Measurements from ENCODE around the gene DNAJA4. TPM values are rescaled to one million over a fixed set of nuclear protein-coding genes. Genes with fewer than 3 reads are reported as not detected.

DNAJA4 gene
- total and polyA plus RNA-seq, 8 donors = 11.4 to 53.6 (median 30.3) TPM; not detected in 1

DNA sequence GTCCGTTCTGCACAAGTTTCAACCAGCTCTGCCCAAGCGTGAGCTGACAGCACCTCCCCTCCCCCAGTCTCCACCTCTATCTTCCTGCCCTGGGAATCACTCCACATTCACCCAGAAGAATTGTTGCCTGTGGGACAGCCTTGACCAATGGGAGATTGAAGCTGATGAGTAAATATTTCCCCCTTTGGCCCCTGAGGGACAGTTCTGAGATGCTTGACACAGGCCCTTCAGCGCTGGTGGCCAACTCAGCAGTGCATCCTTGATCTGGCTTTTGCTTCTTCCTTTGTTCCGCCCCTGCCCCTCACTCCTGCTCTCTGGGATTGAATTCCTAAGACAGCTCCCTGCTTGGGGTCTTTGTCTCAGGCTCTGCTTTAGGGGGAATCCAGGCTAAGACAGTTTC is 48.2 kb downstream of the DNAJA4 start:
- H3K9me3 ChIP-seq = no peaks in the 10 kb centered on the region
- peaks cover 5 to 17% (median 10%) of the 10 kb centered on the region in 4 donors for H3K4me1 ChIP-seq
- no peaks in the 10 kb centered on the region for H3K36me3 ChIP-seq
- 72 to 92% (median 86%) methylated on average over 4 of the region's 4 CpGs for WGBS, 5 donors
- DNase-seq = no peak
- H3K27ac ChIP-seq = no peak overlapping the region
- intact Hi-C loops (cut with DNase I; ENCODE audit: low total_unique reads) = loop anchor here (5.0 kb wide), 1 partner anchor 110 kb away; no protein-coding TSS in a partner anchor
- TF ChIP-seq POLR2AphosphoS5 (IDR thresholded peaks at IDR 0.05) (no peak), POLR2A (IDR thresholded peaks at IDR 0.05) (no peak)
- TF ChIP-seq, protein P1, sequence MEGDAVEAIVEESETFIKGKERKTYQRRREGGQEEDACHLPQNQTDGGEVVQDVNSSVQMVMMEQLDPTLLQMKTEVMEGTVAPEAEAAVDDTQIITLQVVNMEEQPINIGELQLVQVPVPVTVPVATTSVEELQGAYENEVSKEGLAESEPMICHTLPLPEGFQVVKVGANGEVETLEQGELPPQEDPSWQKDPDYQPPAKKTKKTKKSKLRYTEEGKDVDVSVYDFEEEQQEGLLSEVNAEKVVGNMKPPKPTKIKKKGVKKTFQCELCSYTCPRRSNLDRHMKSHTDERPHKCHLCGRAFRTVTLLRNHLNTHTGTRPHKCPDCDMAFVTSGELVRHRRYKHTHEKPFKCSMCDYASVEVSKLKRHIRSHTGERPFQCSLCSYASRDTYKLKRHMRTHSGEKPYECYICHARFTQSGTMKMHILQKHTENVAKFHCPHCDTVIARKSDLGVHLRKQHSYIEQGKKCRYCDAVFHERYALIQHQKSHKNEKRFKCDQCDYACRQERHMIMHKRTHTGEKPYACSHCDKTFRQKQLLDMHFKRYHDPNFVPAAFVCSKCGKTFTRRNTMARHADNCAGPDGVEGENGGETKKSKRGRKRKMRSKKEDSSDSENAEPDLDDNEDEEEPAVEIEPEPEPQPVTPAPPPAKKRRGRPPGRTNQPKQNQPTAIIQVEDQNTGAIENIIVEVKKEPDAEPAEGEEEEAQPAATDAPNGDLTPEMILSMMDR (IDR thresholded peaks at IDR 0.05) = no peak
- no peak overlapping the region for H3K4me3 ChIP-seq
- H3K27me3 ChIP-seq = peaks cover 0 to 43% (median 0%) of the 10 kb centered on the region in 3 donors

DNA sequence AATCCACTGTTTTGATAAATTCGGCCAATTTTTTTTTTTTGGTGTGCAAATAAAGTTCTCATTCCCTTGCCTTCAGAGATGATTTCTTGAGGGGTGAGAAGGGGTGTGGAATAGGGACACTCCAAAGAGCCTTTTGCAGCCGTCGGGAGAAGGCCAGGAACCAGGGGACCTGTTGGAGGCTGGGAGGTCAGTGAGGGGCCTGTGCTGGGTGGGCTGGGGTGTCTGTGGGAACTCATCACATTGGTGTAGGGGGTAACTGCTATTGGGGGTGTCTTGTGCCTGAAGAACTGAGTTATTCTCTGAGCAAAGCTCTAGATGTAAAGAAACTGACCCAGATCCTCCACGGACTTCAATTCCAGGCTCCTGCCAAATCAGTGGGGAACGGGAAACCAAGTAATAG is 48.6 kb downstream of the DNAJA4 start:
- H3K4me1 ChIP-seq = peaks cover 5 to 17% (median 10%) of the 10 kb centered on the region in 4 donors
- TF ChIP-seq POLR2A (IDR thresholded peaks at IDR 0.05) = no peak
- TF ChIP-seq POLR2AphosphoS5 (IDR thresholded peaks at IDR 0.05) = no peak
- TF ChIP-seq, protein P1 (IDR thresholded peaks at IDR 0.05) = no peak
- TF ChIP-seq EP300 (IDR thresholded peaks at IDR 0.05) = no peak
- H3K27ac ChIP-seq = no peak overlapping the region
- 75 to 84% (median 83%) methylated on average over 5 of the region's 5 CpGs for WGBS, 5 donors
- H3K36me3 ChIP-seq = no peaks in the 10 kb centered on the region
- peaks cover 0 to 42% (median 0%) of the 10 kb centered on the region in 3 donors for H3K27me3 ChIP-seq
- no peaks in the 10 kb centered on the region for H3K9me3 ChIP-seq
- no peak overlapping the region for H3K4me3 ChIP-seq
- intact Hi-C loops (cut with DNase I; ENCODE audit: low total_unique reads) = loop anchor here (5.0 kb wide), 1 partner anchor 109 kb away; no protein-coding TSS in a partner anchor
- DNase-seq = no peak

DNA sequence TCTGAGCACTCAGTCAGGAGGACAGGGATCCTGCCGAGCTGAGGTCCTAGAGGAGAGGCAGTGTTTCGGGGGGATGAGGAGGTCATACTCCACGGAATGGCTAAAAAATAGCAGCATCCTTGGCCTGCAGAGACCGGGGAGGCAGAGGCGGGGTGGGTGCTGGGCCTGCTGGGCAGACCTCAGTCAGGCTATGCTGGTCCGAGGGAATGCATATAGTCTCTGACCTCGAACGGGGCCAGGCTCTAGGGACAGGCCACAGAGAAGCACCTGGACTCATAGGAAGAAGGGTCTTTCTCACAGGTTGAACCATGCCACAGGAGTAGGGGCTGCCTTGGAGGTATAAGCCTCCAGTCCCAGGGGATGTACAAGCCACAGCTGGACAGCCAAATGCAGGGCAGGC is 49.0 kb downstream of the DNAJA4 start:
- H3K27ac ChIP-seq = no peak overlapping the region
- no peaks in the 10 kb centered on the region for H3K36me3 ChIP-seq
- H3K27me3 ChIP-seq = peaks cover 0 to 38% (median 0%) of the 10 kb centered on the region in 3 donors
- no peaks in the 10 kb centered on the region for H3K9me3 ChIP-seq
- intact Hi-C loops (cut with DNase I; ENCODE audit: low total_unique reads) = loop anchor here (5.0 kb wide), 1 partner anchor 109 kb away; no protein-coding TSS in a partner anchor
- H3K4me1 ChIP-seq = peaks cover 5 to 12% (median 10%) of the 10 kb centered on the region in 4 donors
- no peak for DNase-seq
- TF ChIP-seq EP300 (IDR thresholded peaks at IDR 0.05) = no peak
- no peak for TF ChIP-seq POLR2AphosphoS5 (IDR thresholded peaks at IDR 0.05)
- TF ChIP-seq, protein P1 (IDR thresholded peaks at IDR 0.05) = no peak
- no peak overlapping the region for H3K4me3 ChIP-seq
- 73 to 82% (median 79%) methylated on average over 8 of the region's 8 CpGs for WGBS, 5 donors

DNA sequence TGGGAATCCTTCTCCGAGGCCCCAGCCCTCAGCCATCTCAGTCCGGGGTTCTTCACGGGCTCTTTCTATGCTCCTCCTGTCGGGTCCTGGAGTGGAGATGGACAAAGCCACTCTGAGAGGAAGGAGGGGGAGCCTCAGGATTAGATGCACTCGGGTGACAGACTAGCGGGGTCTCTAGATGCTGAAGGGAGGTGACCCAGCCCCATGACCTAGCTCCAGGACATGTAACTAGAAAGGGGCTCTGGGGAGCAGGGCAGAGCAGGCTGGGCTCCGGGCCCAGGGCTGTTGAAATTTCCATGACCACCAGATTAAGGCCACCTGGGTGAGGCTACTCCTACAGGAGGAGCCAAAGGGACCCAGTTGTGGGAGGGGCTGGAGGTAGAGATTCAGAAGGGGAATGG is 49.8 kb downstream of the DNAJA4 start:
- WGBS, 5 donors = 71 to 86% (median 83%) methylated on average over 7 of the region's 7 CpGs
- TF ChIP-seq POLR2AphosphoS5 (IDR thresholded peaks at IDR 0.05) (no peak), POLR2A (IDR thresholded peaks at IDR 0.05) (no peak), EP300 (IDR thresholded peaks at IDR 0.05) (no peak)
- TF ChIP-seq, protein P1 (IDR thresholded peaks at IDR 0.05) = no peak
- peaks cover 5 to 10% (median 8%) of the 10 kb centered on the region in 4 donors for H3K4me1 ChIP-seq
- H3K9me3 ChIP-seq = no peaks in the 10 kb centered on the region
- no peaks in the 10 kb centered on the region for H3K36me3 ChIP-seq
- no peak overlapping the region for H3K4me3 ChIP-seq
- peaks cover 0 to 30% (median 0%) of the 10 kb centered on the region in 3 donors for H3K27me3 ChIP-seq
- H3K27ac ChIP-seq = no peak overlapping the region
- DNase-seq = no peak
- intact Hi-C loops (cut with DNase I; ENCODE audit: low total_unique reads) = loop anchor here (5.0 kb wide), 1 partner anchor 108 kb away; no protein-coding TSS in a partner anchor

All from stomach (tissue), 9 donors.